ENCODE results near the gene POU2F3. TPM values are rescaled to one million over a fixed set of nuclear protein-coding genes. Genes with fewer than 3 reads are reported as not detected.

POU2F3 gene
- total and polyA plus RNA-seq, 2 of the 13 experiments (the other 11 are each of a cell fraction or from before 2014, with no cell fraction given), result not detected

GRCh38 chr11:120198787-120199469 lies 41.0 kb upstream of the POU2F3 start (continued):
- TF ChIP-seq POLR2AphosphoS2 (IDR thresholded peaks at IDR 0.05; ENCODE audit: low read depth, low read length) (no peak), E2F1 (CRISPR knock-in tag; IDR thresholded peaks at IDR 0.05) (no peak), ZUFSP (CRISPR knock-in tag; IDR thresholded peaks at IDR 0.05; ENCODE audit: borderline replicate concordance) (no peak), ZSCAN25 (CRISPR knock-in tag; IDR thresholded peaks at IDR 0.05) (peak; percentile 59; the same call in 1 of the 2 replicates), ZNF530 (CRISPR knock-in tag; IDR thresholded peaks at IDR 0.05; ENCODE audit: low read depth) (no peak), HNF4G (IDR thresholded peaks at IDR 0.05; ENCODE audit: borderline replicate concordance, low read depth, low read length) (peak; percentile 89), HNF4G (CRISPR knock-in tag; IDR thresholded peaks at IDR 0.05; ENCODE audit: borderline replicate concordance, low read depth) (no peak; the same call in none of the 2 replicates), NONO (IDR thresholded peaks at IDR 0.05) (no peak), NONO (CRISPR knock-in tag; conservative IDR thresholded peaks at IDR 0.05) (peak; percentile 58; the same call in 1 of the 2 replicates), SMAD3 (CRISPR knock-in tag; IDR thresholded peaks at IDR 0.05) (no peak), SOX13 (IDR thresholded peaks at IDR 0.05) (no peak; the same call in 1 of the 2 replicates), SOX13 (CRISPR knock-in tag; conservative IDR thresholded peaks at IDR 0.05 in 1 of 2, IDR thresholded peaks at IDR 0.05 in 1 of 2) (peak in 1 of 2 experiments; percentile 36; a peak in 2 of 4 replicates), FOXP1 (IDR thresholded peaks at IDR 0.05) (no peak), FOXP1 (CRISPR knock-in tag; IDR thresholded peaks at IDR 0.05) (no peak), ATAD3A (CRISPR knock-in tag; IDR thresholded peaks at IDR 0.05) (no peak), ZBTB3 (CRISPR knock-in tag; IDR thresholded peaks at IDR 0.05; ENCODE audit: borderline replicate concordance, low read depth) (no peak), ZFAT (CRISPR knock-in tag; conservative IDR thresholded peaks at IDR 0.05) (no peak), MIER2 (CRISPR knock-in tag; IDR thresholded peaks at IDR 0.05) (no peak), RAD21 (CRISPR knock-in tag; IDR thresholded peaks at IDR 0.05) (no peak), TFAP4 (IDR thresholded peaks at IDR 0.05; ENCODE audit: borderline replicate concordance, low read depth) (peak; percentile 56; the same call in 1 of the 2 replicates), GLMP (CRISPR knock-in tag; IDR thresholded peaks at IDR 0.05; ENCODE audit: borderline replicate concordance) (no peak), THAP11 (CRISPR knock-in tag; IDR thresholded peaks at IDR 0.05) (0 out of 2 replicates have a peak, but pooled peaks have one; percentile 22), MLXIP (CRISPR knock-in tag; IDR thresholded peaks at IDR 0.05; ENCODE audit: borderline replicate concordance) (no peak)
